Inflammatory macrophage treated with lipopolysaccharide for 1 hour (primary cell): Measurements from ENCODE around the gene ALKBH6.

Source experiments
- DNase-seq, 2 donors: peaks; one replicate each; pipeline ENCODE4 v3.0.0-alpha.2; 2020 to 2022

ALKBH6 gene

DNA sequence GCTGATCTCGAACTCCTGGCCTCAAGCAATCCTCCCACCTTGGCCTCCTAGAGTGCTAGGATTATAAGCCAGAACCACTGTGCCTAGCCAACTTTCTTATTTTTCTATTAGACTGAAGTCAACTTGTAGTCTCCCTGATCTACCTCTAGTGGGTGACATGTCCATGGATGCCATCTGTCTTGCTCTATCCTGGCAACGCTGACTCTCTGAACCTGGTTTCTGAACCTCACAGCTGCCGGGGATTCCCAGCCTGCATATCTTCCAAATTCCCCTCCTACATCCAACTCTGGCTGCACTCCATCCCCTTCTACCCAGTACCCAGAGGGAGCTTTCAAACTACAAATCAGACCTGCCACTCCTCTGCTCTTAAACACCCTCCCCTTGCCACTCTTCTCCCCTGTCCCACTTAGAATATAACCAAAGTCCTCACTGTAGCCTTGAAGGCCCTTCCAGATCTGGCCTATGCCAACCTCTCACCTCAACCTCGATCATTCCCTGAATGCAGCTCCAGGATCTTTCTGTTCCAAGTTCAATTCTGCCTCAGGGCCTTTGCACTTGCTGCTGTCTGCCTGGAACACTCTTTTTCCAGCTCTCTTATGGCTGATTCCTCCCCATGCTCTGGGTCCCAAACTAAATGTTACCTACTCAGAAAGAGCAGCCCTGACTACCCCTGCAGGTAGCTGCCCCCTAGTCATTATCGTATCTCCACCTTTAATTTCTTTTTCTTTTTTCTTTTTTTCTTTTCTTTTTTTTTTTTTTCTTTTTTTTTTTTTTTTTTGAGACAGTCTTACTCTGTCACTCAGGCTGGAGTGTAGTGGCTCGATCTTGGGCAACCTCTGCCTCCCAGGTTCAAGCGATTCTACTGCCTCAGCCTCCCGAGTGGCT is 16.5 kb upstream of the ALKBH6 start:
- peak; percentile 16 to 64 for DNase-seq

DNA sequence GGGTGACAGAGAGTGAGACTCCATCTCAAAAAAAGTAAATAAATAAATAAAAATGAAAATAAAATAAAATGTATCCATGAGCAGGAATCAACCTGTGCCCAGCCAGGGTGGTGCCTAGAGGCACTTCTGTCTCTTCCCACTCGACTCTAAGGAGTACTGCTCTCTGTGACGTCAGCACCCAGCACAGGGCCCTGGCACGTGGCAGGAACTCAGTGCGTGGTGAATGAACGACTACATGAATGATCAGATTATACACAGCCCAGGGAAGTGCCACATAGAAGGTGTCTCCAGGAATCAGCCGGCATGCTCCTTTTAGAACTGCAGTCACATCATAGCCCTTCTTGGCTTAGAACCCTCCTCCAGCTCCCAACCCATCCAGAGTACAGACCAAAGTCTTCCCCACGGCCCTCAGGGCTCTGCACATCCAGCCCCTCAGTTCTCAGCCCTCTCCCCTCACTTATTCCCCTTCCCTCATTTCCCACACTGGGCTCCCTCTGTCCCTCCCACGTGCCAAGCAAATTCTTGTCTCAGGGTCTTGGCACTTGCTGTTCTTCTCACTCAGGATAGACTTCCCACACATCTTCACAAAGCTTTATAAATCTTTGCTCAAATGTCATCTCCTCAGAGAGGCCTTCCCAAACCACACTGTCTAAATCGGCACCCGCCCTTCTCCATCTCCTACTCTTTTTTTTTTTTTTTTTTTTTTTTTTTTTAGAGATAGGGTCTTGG is 14.5 kb upstream of the ALKBH6 start:
- DNase-seq = no peak

DNA sequence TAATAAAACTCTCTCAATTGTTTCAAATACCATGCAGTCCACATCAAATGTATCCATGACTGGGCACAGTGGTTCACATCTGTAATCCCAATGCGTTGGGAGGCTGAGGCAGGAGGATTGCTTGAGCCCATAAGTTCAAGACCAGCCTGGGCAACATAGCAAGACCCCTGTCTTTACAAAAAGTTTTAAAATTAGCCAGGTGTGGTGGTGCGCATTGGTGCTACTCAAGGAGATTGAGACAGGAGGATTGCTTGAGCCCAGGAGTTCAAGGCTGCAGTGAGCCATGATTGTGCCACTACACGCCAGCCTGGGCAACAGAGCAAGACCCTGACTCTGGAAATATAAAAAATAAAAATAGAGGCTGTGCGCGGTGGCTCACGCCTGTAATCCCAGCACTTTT is 13.7 kb upstream of the ALKBH6 start:
- no peak for DNase-seq

DNA sequence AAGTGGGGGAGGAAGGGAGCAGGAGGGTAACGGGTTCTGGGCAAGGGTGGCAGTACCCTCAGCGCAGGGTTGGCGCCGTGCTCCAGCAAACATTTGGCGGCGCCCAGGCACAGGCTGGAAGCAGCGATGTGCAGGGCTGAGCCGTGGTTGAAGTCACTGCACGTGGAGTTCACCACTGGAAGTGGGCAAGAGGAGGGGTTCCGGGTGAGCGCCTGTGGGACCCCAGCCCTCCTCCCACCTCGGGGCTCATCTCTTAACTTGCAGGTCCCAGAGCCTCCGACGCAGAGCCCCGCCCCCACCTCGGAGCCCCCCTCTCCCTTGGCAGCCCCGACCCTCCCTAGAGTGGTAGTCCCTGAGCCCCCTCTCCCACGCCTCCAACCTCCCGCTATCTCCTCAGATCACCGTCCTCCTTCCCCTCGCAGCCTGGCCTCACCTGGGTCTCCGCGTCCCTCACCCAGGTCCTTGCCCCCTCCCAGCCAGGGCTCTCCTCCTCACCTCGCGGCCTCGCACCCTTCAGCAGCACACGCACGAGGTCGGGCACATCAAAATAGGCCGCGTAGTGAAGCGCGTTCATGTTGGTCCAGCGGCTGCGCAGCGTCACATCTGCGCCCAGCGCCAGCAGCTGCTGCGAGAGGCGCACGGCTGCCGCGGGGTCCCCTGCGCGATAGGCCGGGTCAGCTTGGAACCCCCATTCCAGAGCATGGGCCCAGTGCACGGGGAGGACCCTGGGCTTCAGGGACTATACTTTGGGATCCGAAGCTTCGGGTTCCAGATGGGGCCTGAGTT is 12.3 kb upstream of the ALKBH6 start:
- no peak for DNase-seq

DNA sequence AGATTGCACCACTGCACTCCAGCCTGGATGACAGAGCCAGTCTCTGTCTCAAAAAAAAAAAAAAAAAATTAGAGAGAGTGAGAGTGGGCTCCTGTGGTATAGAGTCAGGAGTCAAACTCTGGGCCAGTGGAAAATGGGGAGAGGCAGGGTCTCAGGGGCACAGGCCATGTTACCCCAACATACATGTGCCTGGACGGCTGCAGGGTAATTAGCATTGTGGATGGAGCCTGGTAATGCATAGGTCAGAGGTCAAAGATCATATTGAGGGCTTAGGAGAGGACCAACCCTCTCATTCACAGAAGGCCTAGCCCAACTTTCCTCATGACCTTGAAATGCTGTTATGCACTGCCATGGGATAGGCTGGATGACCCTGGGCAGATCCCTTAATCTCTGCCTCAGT is 11.5 kb upstream of the ALKBH6 start:
- no peak for DNase-seq

DNA sequence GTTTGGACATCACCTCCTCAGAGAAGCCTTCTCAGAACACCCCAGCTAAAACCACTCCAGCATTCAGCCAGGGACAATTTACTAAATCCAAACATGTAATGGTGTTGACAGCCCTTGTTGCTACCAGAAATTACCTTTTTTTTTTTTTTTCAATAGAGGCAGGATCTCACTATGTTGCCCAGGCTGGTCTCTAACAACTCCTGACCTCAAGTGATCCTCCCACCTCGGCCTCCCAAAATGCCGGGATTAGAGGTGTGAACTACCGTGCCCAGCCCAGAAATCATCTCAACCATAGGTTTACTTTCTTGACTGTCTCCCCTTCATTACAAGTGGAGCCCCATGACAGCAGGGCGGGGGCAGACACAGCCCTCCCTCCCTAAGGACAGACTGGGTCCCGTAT is 9.4 kb upstream of the ALKBH6 start:
- DNase-seq = no peak

DNA sequence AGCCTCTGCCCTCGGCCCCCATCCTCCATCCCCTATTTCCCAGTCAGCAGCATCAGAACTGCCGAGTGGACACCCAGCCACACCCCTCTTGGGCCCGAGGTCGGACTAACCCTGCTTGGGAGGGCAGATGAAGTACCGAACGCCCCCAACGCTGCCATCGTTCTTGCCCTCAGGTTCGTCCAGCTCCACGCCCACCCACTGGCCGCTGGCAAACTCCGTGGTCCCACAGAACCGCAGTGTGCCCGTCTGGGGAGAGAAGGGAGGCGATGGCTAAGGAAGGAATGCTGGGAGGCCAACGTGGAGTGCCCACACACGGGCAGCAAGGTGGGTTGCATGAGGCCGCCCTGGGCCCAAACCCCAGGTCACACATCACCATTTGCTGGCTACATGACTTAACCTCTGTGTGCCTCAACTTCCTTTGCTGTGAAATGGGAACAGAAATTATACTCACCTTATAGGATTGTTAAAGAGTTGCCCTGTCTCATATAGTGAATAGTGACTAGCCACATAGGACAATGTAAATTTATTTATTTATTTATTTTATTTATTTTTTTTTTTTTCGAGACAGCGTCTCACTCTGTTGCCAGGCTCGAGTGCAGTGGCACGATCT is 5.2 kb upstream of the ALKBH6 start:
- no peak for DNase-seq

DNA sequence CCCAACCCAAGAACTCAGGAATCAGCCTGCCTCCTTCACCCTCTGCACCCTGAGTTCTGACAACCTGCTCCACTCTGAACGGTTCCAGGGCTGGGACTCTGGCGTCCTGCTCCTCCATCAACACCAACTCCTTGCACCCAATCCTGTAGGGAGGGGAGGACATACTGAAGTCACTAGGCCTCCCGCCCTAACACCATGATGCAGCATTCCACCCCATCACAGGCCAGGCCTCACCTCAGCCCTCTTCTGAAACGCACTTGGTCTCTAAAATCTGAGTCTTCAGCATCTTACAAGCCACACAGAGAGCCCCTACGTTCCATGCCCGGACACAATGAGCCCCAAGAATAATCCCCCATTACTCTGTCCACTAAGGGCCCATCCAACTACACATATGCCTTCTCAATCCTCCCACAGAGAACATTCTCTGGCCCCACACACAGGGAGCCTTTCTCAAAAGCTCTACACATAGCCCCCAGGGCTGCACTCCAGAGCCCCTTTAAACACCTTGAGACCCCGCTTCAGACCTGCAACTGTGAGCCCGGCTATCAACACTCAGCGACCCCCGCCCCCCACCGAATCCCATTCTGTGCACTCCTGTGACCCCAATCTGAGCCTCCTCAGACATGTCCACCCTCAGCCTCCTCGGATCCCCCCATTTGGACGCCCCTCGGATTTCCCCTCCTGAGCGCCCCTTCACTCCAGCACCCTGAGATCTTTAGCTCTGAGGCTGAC is 567 bp downstream of the ALKBH6 start:
- DNase-seq = no peak

DNA sequence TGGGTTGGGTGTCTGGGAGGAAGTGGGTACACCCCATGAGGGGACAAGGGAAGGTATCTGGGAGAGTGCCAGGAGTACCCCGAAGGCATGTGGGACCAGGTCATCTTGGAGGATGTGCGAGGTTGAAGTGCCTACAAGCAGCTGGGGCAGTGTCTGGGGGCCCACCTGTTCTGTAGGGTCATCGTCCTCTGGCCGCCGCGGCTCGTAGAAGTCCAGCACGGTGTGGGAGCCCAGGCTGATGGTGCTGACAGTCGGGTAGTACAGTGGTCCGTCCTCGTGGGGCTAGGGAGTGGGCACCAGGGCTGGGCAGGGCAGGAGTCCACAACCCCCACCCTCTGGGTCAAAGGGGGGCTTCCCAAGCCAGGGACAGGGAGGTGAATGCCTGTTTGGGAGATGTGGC is 3.6 kb downstream of the ALKBH6 start:
- DNase-seq = no peak

DNA sequence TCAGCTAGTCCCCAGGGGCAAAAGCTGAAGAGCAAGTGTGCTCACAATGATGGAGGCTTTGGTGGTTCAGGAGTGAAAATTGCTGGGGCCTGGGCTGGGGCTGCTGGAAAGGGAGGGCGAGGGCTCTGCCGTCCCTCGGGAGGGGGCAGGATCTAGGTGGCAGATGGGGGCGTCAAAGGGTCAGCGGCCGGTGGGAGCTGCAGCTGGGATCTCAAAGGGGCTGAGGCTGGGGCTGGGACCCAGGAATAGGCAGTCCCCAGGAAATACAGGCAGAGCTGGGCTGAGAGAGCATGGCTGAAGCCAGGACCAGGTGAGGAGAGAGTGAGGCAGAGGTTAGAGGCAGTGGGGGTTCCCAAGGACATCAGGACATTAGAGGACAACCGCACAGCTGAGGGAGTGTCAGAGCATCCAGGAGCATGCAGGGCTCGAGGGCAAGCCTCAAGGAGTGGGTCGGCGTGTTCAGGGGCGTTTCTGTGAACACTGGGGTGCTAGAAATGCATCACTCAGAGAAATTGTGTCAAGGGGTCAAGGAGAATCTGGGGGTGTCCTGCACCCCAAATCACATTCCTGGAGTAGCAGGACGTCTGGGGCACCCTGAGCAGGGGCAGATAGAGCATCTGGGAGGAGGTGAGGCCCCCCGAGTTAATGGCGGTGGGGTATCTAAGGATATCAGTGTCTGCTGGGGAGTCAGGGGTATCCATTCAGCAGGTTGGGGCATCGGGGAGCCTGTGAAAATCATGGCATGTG is 4.2 kb downstream of the ALKBH6 start:
- DNase-seq = no peak

DNA sequence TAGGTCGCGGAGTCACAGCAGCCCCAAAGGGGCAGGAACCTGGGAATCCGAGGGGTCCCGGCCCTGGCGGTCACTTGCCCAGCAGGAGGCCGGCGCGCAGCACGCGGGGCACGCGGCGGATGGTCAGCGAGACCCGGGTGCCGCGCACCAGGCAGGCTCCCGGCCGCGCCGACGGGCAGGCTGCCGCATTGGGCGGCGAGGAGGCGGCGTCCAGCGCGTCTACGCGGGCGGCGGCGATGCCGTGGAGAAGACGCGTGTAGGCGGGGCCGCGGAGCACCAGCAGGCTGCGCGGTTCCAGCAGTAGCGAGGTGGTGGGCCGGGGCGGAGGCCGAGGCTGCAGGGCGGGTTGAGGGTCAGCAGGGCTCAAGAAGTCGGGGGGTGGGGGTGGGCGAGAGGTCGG is 4.8 kb downstream of the ALKBH6 start:
- DNase-seq = peak; percentile 25 to 42

DNA sequence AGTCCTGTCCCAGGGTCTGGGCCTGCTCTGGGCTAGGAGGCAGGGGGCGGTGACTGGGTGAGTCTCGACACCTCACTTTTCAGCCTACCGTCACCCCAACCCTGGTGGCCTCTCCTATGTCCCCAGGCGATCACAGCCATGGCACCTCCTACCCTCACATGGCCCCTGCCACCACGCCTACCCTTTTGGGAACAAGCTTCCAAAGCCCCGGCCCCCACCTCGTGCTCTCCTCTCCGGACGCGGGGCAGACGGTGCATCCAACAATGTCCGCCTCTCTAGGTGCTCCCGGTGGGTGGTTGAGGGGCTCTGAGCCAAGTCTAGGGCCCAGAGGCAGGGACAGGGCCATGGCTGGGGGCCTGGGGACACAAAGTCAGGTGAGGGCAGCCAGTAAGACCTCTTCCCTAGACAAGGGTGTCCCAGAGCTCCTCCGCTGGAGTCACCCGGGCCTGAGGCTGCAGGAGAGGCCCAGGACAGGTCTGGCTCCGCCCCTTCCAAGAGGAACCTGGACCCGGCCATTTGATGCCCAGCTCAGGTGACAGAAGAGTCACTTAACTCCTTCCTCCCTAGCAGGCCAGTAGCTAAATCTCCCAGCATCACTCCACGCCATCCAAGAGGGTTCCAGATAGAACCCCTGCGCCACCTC is 5.6 kb downstream of the ALKBH6 start, which contains the start of gene SYNE4:
Gene SYNE4 (minus strand): TSS at position 478 of the 643 bp plus-strand sequence. CDS start 132 bp downstream, at position 346.
- DNase-seq = no peak

DNA sequence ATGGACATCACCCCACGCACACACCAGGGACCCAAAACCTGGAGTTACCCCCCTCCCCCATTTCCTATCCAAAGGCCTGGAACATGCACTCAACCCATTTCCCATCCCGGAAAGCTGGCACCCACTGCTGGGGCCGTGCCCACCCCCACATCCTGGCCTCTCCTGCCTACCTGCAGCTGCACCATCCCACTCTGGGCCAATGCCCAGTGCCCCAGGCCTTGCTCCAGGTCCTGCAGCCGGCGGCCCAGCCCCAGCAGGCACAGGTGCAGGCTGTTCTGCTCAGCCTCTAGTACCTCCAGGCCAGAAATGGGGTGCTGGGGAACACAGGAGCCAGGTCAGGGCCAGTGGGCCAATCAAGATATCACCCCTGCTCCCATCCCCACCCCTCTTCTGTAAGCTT is 7.1 kb downstream of the ALKBH6 start:
- no peak for DNase-seq

DNA sequence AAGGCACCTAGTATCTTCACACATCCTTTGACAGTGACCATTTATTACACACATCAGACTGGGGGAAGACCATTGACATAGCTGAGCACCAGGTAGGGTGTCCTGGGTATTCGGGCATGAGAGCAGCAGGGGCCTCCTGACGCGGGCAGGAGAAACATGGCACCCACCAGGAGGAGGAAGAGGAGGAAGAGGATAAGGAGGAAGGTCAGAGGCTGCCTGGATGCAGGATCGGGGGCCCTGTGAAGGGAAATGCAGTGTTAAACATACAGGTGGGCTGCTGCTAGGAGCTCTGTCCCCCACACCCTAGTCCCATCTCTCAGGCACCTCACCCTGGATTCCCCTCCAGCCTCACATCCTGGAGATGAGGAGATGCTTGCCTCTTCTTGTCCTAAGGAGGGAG is 10.7 kb downstream of the ALKBH6 start:
- DNase-seq = no peak

DNA sequence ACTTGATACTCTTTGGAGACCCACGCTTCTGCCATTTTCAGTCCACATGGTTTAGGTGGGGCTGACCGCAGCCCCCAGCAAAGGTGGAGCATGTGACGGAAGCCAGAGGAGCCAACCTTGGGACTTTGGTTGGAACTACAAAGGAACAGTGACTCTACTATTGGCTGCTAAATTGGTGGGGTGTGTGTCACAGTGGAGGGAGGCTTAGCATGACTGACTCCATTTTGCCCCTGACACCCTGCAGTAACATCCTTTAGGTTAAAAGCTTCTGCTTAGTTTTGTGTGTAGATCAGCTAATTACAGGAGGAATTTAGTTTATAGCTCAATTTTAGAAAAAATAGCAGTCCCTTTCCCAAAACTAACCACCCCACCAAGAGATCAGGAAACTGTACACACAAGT is 12.4 kb downstream of the ALKBH6 start:
- DNase-seq = no peak

DNA sequence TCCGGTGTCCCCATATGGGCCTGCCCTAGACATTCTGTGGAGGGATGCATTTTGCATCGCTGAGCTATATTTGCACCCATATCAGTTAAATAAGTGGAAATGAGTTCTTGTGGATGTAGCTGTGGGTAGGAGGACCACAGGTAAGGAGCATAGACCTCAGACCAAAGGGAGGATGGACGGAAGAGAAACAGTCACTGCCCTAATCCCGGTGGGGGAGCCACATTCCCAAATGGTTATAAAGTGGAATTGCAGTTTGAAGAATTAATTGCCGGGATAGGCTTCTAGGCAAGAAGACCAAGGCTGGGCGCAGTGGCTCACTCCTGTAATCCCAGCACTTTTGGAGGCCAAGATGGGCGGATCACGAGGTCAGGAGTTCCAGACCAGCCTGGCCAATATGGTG is 17.2 kb downstream of the ALKBH6 start:
- DNase-seq = no peak

DNA sequence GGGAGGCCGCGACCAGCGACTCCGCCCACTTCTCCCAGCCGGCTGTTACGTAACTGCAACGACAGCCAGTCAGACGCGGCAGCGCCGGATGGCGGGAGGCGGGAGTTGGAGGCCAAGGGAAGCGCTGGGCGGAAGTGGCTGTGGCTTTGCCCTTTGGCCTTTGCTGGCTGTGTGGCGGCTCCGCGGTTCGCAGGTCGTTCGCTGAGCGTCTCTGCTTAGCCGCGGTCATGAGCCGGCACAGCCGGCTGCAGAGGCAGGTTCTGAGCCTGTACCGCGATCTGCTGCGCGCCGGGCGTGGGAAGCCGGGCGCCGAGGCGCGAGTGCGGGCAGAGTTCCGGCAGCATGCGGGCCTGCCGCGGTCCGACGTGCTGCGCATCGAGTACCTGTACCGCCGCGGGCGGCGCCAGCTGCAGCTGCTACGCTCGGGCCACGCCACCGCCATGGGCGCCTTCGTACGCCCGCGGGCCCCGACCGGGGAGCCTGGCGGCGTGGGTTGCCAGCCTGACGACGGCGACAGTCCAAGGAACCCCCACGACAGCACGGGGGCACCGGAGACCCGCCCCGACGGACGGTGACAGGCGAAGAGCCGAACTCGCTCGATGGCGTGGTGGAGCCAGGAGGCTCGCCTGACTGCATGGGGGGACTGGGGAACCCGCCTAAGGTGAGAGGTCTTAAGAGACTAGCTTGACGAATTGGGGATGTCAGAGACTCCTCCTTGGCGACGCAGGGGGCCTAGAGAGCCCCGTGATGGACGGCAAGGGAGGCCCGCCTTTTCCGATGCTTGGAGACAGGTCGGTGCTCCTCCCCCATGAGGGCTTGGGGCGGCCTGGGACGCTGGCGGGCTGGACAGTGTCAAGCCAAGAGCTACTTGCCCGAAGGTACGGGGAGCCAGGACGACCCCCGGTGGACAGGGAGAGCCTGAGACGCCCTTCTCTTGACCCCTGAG is 18.7 kb downstream of the ALKBH6 start, which contains the start of gene SDHAF1:
Gene SDHAF1 (plus strand): TSS at position 141 of the 946 bp plus-strand sequence. CDS start 87 bp downstream, at position 228.
- DNase-seq = peak; percentile 96 to 98

DNA sequence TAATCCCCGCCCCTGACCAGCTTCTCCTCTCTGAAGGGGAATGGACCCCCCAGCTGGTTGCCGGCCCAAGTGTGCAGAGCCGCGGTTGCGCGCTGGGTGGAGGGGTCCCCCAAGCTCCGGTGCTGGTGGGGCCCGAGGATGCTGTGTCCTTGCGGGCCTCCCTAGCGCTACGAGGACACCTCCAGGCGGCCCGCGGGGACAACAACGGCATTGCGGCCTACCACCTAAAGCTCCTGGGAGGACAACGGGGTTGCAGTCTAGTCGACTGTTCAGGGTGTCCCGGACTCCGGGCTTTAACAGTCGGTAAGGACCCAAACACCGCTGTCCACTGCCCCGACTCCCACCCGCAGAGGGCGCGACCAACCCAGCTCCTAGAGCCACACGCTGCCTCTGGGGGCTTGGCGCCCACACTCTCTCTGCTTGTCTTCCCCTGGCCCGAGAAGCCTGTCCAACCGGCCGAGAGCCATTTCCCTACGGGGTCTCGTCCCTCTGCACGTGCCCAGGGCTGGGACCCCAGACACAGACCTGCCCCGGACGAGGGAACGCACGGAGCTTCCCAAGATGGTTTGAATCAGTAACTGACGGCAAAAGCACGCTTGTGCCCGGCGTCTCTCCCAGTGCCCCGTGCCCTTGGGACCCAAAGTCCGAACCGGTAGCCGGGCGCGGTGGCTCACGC is 20.0 kb downstream of the ALKBH6 start:
- DNase-seq = peak in 1 of 2 donors; percentile 3
